H9 (cell line): ENCODE measurements around the gene BICDL1. TPM values are rescaled to one million over a fixed set of nuclear protein-coding genes. Genes with fewer than 3 reads are reported as not detected.

Source experiments
- DNase-seq: peaks from one replicate; pipeline ENCODE4 v3.0.0-alpha.2; 2017
- H2AFZ ChIP-seq: one replicate; pipeline ENCODE4 v1.6.1; 2013; ENCODE audit warnings: mild to moderate bottlenecking, low read length, control low read depth, moderate library complexity
- H2AK5ac ChIP-seq: 2 replicates; pipeline ENCODE4 v1.6.1; 2013; ENCODE audit warnings: low read length, control low read depth, mixed read lengths; ENCODE audit not compliant: insufficient read length
- H2BK120ac ChIP-seq: one replicate; pipeline ENCODE4 v1.6.1; 2013; ENCODE audit warnings: low read depth, mild to moderate bottlenecking, low read length, control low read depth, inconsistent platforms; ENCODE audit not compliant: poor library complexity, severe bottlenecking
- H2BK12ac ChIP-seq: 2 replicates; pipeline ENCODE4 v1.6.1; 2013; ENCODE audit warnings: low read length, control low read depth, mixed read lengths, low read depth; ENCODE audit not compliant: insufficient read length
- H2BK15ac ChIP-seq: 2 replicates; pipeline ENCODE4 v1.6.1; 2013; ENCODE audit warnings: low read depth, low read length, control low read depth
- H2BK20ac ChIP-seq: one replicate; pipeline ENCODE4 v1.6.1; 2013; ENCODE audit warnings: low read depth, mild to moderate bottlenecking, low read length, control low read depth, inconsistent platforms; ENCODE audit not compliant: poor library complexity, severe bottlenecking
- H2BK5ac ChIP-seq: 2 replicates; pipeline ENCODE4 v1.6.1; 2013; ENCODE audit warnings: low read length, control low read depth, mixed read lengths; ENCODE audit not compliant: insufficient read length
- H3K14ac ChIP-seq: 2 replicates; pipeline ENCODE4 v1.6.1; 2013; ENCODE audit warnings: low read length, control low read depth; ENCODE audit not compliant: insufficient read depth
- H3K18ac ChIP-seq: 2 replicates; pipeline ENCODE4 v1.6.1; 2013; ENCODE audit warnings: low read depth, mild to moderate bottlenecking, mixed read lengths, low read length, control low read depth; ENCODE audit not compliant: insufficient read length
- H3K23ac ChIP-seq: 2 replicates; pipeline ENCODE4 v1.6.1; 2013; ENCODE audit warnings: low read length, control low read depth, mixed read lengths, low read depth; ENCODE audit not compliant: insufficient read length
- H3K23me2 ChIP-seq: 2 replicates; pipeline ENCODE4 v1.6.1; 2013; ENCODE audit warnings: low read depth, mild to moderate bottlenecking, mixed read lengths, low read length, control low read depth; ENCODE audit not compliant: insufficient read length, poor library complexity, severe bottlenecking
- H3K27ac ChIP-seq: 2 replicates; pipeline ENCODE4 v1.5.1; 2013; ENCODE audit warnings: low read length, control low read depth, mixed read lengths, low read depth; ENCODE audit not compliant: insufficient read length
- H3K27me3 ChIP-seq: 2 replicates; pipeline ENCODE4 v1.6.1; 2013; ENCODE audit warnings: low read length, control low read depth, inconsistent platforms; ENCODE audit not compliant: insufficient read depth
- H3K4ac ChIP-seq: 2 replicates; pipeline ENCODE4 v1.6.1; 2013; ENCODE audit warnings: low read depth, mild to moderate bottlenecking, control low read depth, inconsistent platforms, low read length, moderate library complexity
- H3K4me1 ChIP-seq: 2 replicates; pipeline ENCODE4 v1.6.1; 2013; ENCODE audit warnings: low read length, control low read depth, inconsistent platforms; ENCODE audit not compliant: insufficient read depth
- H3K4me2 ChIP-seq: 2 replicates; pipeline ENCODE4 v1.6.1; 2013; ENCODE audit warnings: low read length, control low read depth, mixed read lengths; ENCODE audit not compliant: insufficient read length, insufficient read depth
- H3K56ac ChIP-seq: 2 replicates; pipeline ENCODE4 v1.6.1; 2013; ENCODE audit warnings: low read depth, mild to moderate bottlenecking, mixed read lengths, low read length, control low read depth; ENCODE audit not compliant: insufficient read length
- H3K79me1 ChIP-seq: 2 replicates; pipeline ENCODE4 v1.6.1; 2013; ENCODE audit warnings: low read depth, mild to moderate bottlenecking, moderate library complexity, low read length, control low read depth, inconsistent platforms; ENCODE audit not compliant: insufficient read depth, poor library complexity, severe bottlenecking
- H3K79me2 ChIP-seq: 2 replicates; pipeline ENCODE4 v1.6.1; 2013; ENCODE audit warnings: low read length, control low read depth, inconsistent platforms; ENCODE audit not compliant: insufficient read depth
- H3K9ac ChIP-seq: 2 replicates; pipeline ENCODE4 v1.6.1; 2013; ENCODE audit warnings: low read length, control low read depth, mixed read lengths; ENCODE audit not compliant: insufficient read length; ENCODE audit errors: extremely low read depth
- H3K9me3 ChIP-seq: one replicate; pipeline ENCODE4 v1.6.1; 2013; ENCODE audit warnings: low read depth, low read length, inconsistent platforms; ENCODE audit not compliant: control insufficient read depth
- H3T11ph ChIP-seq: one replicate; pipeline ENCODE4 v1.6.1; 2013; ENCODE audit warnings: mild to moderate bottlenecking, low read length, control low read depth, inconsistent platforms
- H4K20me1 ChIP-seq: one replicate; pipeline ENCODE4 v1.6.1; 2013; ENCODE audit not compliant: control insufficient read depth, insufficient read length, insufficient read depth
- H4K5ac ChIP-seq: 2 replicates; pipeline ENCODE4 v1.6.1; 2013; ENCODE audit warnings: low read depth, mild to moderate bottlenecking, mixed read lengths, low read length, control low read depth; ENCODE audit not compliant: insufficient read length
- H4K8ac ChIP-seq: replicated peaks from 2 replicates; pipeline ENCODE4 v1.6.1; 2013; ENCODE audit warnings: low read length, control low read depth, mixed read lengths, low read depth; ENCODE audit not compliant: insufficient read length
- H4K91ac ChIP-seq: 2 replicates; pipeline ENCODE4 v1.6.1; 2013; ENCODE audit warnings: low read depth, mild to moderate bottlenecking, moderate library complexity, mixed read lengths, low read length, control low read depth; ENCODE audit not compliant: insufficient read length
- H3K27ac Mint-ChIP-seq, 3 experiments: 2 replicates in 2 of 3; 3 replicates in 1 of 3; pipeline ENCODE4 v1.8.0; 2020 to 2021; ENCODE audit warnings: mixed read lengths in 3 of 3, mild to moderate bottlenecking in 1 of 3, moderate library complexity in 1 of 3
- H3K27me3 Mint-ChIP-seq: 2 replicates; pipeline ENCODE4 v1.8.0; 2021; ENCODE audit warnings: low read depth, mild to moderate bottlenecking, moderate library complexity, mixed read lengths
- H3K36me3 Mint-ChIP-seq, 3 experiments: 2 replicates in 2 of 3; 3 replicates in 1 of 3; pipeline ENCODE4 v1.8.0; 2020 to 2021; ENCODE audit warnings: low read depth in 3 of 3, mixed read lengths in 3 of 3; ENCODE audit not compliant: insufficient read depth in 1 of 3
- H3K4me1 Mint-ChIP-seq, 2 experiments: 2 replicates each; pipeline ENCODE4 v1.8.0; 2020; ENCODE audit warnings: mixed read lengths in 2 of 2
- H3K4me3 Mint-ChIP-seq, 2 experiments: 2 replicates in 1 of 2; 3 replicates in 1 of 2; pipeline ENCODE4 v1.8.0; 2020 to 2021; ENCODE audit warnings: mild to moderate bottlenecking in 2 of 2, mixed read lengths in 2 of 2, moderate library complexity in 1 of 2
- H3K9me3 Mint-ChIP-seq, 2 experiments: 2 replicates in 1 of 2; 3 replicates in 1 of 2; pipeline ENCODE4 v1.8.0; 2020; ENCODE audit warnings: mild to moderate bottlenecking in 2 of 2, mixed read lengths in 2 of 2, moderate library complexity in 1 of 2
- whole genome bisulfite sequencing: extraction: QIAGEN DNeasy Blood & Tissue Kit; methylation state at CpG from one replicate; pipeline ENCODE4 v1.1.7; 2013; ENCODE audit warnings: missing lambda C conversion rate, low lambda C conversion rate, mixed read lengths; ENCODE audit not compliant: insufficient read length; ENCODE audit errors: extremely low coverage; 5-methylcytosine and 5-hydroxymethylcytosine counted together
- total RNA-seq: library from RNA; stranded (reverse); gene quantifications from 2 replicates; pipeline ENCODE4 v1.2.1, GENCODE V29; 2021
- TF ChIP-seq, protein P1 (sequence below): fragments of 200-600 bp; sonication (generic); conservative IDR thresholded peaks from 3 replicates; pipeline ENCODE4 v1.8.0; 2021; ENCODE audit warnings: antibody characterized with exemption, mild to moderate bottlenecking

Gene BICDL1
- total RNA-seq, 1 experiment from 2014 or later, result 13.8 TPM

- no peaks in the 10 kb centered on the region for H3K79me1 ChIP-seq
- H3K27me3 ChIP-seq, result no peaks in the 10 kb centered on the region
- H3K9ac ChIP-seq, result no peak overlapping the region
- Mint-ChIP-seq H3K27ac (no peak overlapping the region; a peak in 1 of 7 replicates), H3K27me3 (no peaks in the 10 kb centered on the region), H3K4me3 (no peak overlapping the region), H3K9me3 (no peaks in the 10 kb centered on the region), H3K4me1 (no peaks in the 10 kb centered on the region), H3K36me3 (peaks cover 68 to 97% (median 95%) of the 10 kb centered on the region in 3 experiments; a peak in 6 of 7 replicates)
- DNase-seq, result no peak
- H3K18ac ChIP-seq, result no peak overlapping the region
- no peaks in the 10 kb centered on the region for H3K9me3 ChIP-seq
- no CpG with 5 or more reads among the region's 5 CpGs for WGBS
- no peak overlapping the region for H2BK12ac ChIP-seq
- no peak overlapping the region for H3K27ac ChIP-seq
- H2BK5ac ChIP-seq, result no peak overlapping the region
- TF ChIP-seq, protein P1, sequence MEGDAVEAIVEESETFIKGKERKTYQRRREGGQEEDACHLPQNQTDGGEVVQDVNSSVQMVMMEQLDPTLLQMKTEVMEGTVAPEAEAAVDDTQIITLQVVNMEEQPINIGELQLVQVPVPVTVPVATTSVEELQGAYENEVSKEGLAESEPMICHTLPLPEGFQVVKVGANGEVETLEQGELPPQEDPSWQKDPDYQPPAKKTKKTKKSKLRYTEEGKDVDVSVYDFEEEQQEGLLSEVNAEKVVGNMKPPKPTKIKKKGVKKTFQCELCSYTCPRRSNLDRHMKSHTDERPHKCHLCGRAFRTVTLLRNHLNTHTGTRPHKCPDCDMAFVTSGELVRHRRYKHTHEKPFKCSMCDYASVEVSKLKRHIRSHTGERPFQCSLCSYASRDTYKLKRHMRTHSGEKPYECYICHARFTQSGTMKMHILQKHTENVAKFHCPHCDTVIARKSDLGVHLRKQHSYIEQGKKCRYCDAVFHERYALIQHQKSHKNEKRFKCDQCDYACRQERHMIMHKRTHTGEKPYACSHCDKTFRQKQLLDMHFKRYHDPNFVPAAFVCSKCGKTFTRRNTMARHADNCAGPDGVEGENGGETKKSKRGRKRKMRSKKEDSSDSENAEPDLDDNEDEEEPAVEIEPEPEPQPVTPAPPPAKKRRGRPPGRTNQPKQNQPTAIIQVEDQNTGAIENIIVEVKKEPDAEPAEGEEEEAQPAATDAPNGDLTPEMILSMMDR, result no peak
- no peak overlapping the region for H3K23ac ChIP-seq
- no peak overlapping the region for H3T11ph ChIP-seq
- H2AFZ ChIP-seq, result no peak overlapping the region
- H2BK20ac ChIP-seq, result no peak overlapping the region
- no peak overlapping the region for H2AK5ac ChIP-seq
- no peaks in the 10 kb centered on the region for H3K23me2 ChIP-seq
- H2BK120ac ChIP-seq, result no peak overlapping the region
- H2BK15ac ChIP-seq, result no peak overlapping the region
- no peaks in the 10 kb centered on the region for H4K20me1 ChIP-seq
- H3K4me1 ChIP-seq, result no peaks in the 10 kb centered on the region
- H3K4ac ChIP-seq, result no peak overlapping the region
- no peak overlapping the region for H4K5ac ChIP-seq
- H3K4me2 ChIP-seq, result no peak overlapping the region
- no peak overlapping the region for H3K56ac ChIP-seq
- H4K91ac ChIP-seq, result no peak overlapping the region
- no peak overlapping the region for H3K14ac ChIP-seq
- no peaks in the 10 kb centered on the region for H3K79me2 ChIP-seq
- no peak overlapping the region for H4K8ac ChIP-seq
Observed at GRCh38 chr12:120139958-120140357, 150.9 kb downstream of the BICDL1 start.
